ENCODE measurements around the gene CDK10.
A peak's percentile ranks its signal among the peaks of the same experiment; 100 is the strongest.

Gene CDK10

DNA sequence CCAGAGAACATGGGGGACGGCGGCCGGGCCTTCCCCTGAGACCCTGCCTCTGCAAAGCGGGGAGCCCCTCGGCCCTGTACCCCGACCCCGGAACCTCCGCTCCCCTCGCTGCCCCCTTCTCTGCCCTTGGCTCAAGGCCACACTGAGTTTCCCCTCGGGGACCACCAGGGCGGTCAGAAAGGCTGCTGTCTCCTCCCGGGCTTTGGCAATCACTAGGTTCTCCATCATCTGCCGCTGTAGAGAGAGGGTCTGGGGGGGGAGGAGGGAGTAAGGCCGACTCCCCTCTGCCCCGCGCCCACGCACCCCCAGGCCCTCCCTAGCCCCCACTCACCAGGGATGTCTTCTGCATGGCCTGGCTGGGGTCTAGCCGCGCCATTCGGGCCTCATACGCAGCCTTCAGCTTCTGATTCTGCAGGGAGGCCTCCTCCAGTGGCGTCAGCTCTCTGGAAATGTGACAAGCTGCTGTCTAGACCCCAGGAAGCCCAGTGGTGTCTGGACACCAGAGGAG, 25.8 kb downstream of the CDK10 start:
- no peak for DNase-seq (ENCODE audit: low read depth)

DNA sequence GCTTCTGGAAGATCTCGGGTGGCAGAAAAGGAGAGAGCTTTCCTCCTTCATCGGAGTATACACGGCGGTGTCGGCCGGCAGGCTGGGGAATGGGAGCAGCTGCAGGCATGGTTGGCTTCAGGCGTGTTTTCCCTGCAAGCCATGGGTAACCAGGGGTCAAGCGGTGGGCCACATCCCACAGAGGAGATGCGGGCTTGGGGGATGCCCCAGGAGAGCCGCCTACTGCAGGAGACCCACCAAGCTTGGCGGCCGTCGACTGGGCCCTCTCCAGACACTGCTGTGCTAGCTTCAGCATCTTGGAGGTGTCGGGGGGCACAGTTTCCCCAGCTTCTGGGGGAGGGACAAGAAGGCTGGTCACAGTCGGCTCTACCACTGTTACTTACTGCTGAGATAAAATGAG, 30.0 kb downstream of the CDK10 start:
- no peak for DNase-seq (ENCODE audit: low read depth)

DNA sequence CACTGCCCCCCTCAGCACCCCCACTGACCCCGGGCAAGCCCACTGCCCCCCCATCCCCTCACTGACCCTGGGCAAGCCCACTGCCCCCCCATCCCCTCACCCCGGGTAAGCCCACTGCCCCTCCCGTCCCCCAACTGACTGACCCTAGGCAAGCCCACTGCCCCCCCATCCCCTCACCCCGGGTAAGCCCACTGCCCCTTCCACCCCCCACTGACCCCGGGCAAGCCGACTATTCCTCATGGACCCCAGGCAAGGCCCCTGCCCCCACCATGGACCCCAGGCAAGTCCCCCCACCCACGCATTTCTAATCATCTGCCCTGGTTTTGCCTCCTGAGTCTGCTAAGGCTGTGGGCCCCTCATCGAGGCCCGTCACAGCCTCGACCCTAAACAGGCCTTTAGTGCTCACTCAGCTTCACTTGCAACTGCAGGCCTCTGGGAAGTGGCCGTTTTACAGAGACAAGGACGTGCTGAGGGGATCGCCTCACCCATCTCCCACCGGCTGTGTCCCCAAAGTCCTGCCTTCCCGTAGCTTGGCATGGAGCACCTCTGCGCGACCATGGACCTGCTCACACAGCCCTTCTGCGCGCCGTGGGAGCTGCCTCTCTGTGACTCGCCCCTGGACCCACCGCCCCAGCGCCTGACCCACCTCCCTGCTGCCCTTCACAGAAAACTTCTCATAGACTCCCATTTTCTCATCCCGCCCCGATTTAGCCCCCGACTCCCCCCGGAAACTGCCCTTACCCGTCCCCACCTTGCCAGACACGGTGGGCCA, 30.6 kb downstream of the CDK10 start:
- DNase-seq (ENCODE audit: low read depth), result no peak

DNA sequence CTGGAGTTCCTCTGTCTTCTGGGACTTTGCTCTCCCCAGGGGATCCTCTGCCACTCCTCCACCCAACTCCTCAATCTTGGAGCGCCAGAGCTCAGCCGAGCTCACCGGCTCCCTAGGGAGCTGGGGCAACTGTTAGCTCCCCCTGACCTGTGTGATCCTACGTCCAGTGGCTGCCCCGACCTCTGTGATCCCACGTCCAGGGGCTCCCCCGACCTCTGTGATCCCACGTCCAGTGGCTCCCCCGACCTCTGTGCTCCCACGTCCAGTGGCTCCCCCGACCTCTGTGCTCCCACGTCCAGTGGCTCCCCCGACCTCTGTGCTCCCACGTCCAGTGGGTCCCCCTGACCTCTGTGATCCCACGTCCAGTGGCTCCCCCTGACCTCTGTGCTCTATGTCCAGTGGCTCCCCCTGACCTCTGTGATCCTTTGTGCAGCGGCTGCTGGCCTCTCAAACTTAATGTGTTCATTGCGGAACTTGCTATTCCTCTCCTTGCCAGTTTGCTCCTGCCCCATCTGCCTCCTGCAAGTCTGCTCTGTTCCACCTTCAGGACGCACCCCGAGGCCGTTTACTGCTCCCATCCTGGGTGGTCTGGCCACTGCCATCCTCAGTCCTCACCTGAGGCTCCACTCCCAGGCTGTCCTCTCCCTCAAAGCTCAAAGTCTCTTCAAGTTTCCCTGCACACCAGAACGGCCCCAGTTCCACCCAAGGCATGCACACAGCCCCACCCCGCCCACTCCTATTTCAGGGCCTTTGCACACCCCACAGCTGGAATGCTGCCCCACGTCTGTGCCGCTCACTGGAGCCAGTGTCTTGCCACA, 31.4 kb downstream of the CDK10 start:
- no peak for DNase-seq (ENCODE audit: low read depth)

DNA sequence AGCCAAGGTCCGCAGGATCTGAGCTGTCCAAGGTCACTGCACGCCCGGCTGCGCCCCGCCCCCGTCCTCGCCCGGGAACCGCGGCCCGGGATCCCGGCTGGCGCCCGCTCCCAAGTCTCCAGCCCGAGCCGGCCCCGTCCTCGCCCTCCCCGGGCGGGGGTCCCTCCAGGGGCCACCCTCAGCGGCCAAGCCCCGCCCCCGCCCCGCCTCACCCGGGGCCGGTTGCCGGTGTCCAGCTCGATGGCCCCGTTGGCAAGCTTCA, 34.0 kb downstream of the CDK10 start:
- no peak for DNase-seq (ENCODE audit: low read depth)

DNA sequence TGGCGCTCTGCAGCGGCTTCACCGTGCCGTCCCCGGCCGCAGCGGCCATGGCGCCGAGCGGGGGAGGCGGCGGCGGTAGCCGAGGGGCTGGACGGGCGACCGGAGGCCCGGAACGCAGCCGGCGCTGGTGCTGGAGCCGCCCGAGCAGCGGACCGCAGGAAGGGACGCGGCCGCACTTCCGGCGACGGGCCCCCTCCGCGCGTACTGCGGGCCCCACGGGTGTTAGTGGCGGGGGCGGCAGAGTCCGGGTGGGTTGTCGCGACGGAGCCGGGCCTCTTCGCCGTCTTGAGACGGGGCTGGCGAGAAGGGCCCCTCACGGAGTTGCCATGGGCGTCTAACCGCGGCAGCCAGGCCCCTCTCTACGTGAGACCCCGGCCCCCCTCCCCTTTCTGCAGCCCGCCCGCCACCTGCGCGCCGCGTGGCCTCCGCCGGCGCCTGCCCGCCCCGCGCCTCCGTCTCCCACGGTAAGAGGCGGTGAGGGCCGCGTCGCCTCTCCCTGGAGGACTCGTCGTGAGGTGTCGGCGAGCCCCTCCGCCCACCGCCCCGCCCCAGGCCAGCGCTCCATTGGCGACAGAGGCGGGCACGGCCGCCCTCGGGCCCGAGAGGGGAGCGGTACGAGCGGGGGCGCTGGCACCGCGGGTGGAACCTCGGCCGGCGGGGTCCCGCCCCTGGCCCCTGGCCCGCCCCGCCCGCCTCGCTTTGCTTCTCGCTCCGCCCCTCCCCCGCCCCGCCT, 34.5 kb downstream of the CDK10 start, which contains the start of the genes VPS9D1 and ZNF276:
VPS9D1 (minus strand) TSS at position 86 of the 733 bp plus-strand sequence; CDS start at position 49, 37 bp downstream.
ZNF276 (plus strand) TSS at position 725 of the 733 bp plus-strand sequence. CDS start 104 bp downstream, outside the sequence.
- peak; percentile 78 for DNase-seq (ENCODE audit: low read depth)

DNA sequence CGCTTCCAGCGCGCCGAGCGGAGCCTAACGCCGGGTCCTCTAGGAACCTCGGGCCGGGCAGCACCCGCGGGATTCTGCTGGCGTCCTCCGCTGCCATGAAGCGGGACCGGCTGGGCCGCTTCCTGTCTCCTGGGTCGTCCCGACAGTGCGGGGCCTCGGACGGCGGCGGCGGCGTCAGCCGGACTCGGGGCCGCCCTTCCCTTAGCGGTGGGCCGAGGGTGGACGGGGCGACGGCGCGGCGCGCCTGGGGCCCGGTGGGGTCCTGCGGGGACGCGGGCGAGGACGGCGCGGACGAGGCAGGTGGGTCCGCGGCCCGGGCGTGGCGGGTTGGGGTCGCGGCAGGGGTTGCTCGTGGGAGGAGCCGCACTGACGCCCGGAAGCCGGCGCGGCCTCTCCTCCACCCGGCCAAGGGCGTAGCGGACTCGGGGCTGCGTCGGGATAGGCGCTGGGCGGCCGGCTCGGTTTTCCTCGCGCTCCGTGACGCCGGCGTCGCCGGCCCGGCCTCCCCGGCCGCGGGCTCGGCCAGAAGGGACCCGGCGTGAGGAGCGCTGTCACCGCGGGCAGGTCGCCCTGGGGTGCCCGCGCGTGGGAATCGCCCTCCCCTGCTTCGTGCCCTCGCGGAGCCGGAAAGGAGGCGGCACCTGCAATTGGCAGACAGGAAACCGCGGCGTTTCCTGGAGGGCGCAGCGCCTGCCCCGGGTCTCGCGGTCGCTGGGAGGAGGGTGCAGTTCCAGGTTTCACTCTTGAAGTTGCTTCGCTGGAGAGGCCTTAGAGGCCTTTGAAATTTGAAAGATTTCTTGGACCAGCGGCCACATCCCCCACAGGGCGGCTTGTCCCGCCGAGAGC, 35.3 kb downstream of the CDK10 start:
- peak; percentile 49 for DNase-seq (ENCODE audit: low read depth)

DNA sequence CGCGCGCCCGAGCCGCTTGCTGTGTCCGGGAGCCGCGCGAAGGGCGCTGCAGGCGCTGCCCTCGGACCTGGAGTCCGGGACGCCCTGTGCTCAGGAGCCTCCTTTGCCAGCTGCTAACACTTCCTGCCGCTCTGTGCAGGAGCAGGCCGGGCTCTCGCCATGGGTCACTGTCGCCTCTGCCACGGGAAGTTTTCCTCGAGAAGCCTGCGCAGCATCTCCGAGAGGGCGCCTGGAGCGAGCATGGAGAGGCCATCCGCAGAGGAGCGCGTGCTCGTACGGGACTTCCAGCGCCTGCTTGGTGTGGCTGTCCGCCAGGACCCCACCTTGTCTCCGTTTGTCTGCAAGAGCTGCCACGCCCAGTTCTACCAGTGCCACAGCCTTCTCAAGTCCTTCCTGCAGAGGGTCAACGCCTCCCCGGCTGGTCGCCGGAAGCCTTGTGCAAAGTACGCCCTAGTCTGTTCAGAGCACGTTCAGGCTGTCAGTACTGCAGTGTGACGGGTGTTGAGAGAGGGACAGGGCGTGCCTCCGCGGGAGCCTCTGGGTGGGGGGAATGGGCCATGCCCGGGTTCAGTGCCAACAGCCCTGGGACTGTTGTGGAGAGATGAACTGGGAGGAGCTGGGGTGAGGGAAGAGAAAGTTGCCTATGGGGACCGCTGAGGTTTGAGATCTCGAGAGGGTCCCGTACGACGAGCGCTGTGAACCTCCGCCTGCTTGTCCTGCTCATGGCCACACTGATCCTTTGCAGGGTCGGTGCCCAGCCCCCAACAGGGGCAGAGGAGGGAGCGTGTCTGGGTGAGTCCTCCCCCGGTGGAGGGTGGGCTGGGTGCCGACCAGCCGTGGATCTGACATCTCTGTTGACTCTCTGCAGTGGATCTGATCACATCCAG, 36.1 kb downstream of the CDK10 start:
- DNase-seq (ENCODE audit: low read depth), result peak; percentile 26

DNA sequence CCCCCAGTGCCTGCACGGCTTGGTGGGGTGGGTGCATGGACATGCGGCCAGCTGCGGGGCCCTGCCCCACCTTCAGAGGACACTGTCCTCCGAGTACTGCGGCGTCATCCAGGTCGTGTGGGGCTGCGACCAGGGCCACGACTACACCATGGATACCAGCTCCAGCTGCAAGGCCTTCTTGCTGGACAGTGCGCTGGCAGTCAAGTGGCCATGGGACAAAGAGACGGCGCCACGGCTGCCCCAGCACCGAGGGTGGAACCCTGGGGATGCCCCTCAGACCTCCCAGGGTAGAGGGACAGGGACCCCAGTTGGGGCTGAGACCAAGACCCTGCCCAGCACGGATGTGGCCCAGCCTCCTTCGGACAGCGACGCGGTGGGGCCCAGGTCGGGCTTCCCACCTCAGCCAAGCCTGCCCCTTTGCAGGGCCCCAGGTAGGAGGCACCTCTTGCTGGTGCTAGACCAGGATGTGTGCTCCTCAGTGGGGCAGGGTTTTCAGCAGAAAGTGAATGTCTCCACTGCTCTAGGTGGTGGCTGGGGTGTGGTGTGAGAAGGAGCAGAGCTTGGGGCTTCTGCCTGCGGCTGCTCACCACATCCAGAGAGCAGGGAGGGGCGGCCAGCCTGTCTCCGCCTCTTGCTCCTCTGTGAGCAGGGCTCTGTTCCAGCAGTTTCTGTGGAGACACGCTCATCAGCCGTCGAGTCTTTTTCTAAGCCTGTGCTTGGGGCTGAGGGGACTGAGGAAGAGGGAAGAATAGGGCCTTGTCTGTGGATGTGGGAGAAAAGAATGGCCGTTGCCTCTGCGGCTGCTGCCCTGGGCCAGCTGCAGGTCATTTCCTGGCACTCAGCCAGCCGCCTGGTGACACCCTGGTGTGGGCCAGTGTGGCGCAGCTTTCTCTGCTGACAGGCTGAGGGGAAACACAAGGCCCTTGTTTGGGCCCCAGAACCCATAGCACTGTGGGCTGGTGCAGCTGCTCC, 37.1 kb downstream of the CDK10 start:
- DNase-seq (ENCODE audit: low read depth), result no peak

DNA sequence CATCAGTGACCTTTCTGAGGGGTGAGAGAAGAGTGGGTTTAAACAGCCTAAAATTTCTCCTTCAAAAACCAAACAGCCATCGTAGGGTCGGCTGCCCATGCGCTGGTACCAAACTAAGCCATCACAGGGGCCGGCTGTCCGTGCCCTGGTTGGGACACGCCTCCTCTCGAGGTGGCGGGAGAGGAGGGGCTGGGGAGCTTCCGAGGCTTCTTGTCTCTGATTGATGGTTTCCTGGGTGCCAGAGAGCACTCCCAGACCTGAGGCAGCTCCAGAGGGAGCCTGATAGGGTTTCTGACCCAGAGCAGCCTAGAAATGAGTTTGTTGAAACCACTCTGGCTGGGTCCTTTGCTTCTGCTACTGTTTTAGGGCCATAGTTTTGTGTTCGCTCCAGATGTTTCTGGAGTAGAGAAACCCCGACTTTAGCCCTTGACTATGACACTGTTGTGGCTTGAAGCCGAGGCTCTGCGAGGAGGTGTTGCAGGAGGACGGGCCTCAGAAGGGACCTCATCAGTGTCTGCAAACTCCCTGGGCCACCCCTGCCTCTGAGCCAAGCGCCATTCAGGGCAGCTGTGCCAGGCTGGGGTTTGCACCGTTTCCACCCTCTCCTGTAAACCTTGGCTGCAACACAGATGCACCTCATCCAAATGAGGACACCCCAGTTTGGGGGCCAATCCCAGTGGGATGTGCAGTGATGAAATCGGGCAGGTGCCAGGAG, 41.1 kb downstream of the CDK10 start:
- no peak for DNase-seq (ENCODE audit: low read depth)

DNA sequence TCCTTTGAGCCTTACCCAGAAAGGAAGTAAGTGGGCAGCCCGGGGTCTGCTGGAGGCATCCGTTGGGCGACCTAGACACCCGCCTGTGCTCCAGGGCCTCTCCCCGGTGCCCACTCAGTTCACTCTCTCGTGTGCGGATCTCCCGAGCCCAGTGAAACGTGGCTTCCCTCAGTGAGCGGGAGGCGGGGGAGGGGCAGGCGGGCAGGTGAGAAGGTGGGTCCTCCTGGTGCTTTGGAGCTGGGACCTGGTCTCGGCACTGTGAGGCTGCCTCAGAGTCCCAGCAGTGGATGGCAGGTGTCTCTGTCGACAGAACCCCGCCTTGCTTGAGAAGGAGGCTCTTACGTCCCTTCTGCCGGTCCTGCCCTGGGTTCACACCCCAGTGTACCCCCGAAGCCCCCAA, 42.8 kb downstream of the CDK10 start:
- DNase-seq (ENCODE audit: low read depth), result no peak

DNA sequence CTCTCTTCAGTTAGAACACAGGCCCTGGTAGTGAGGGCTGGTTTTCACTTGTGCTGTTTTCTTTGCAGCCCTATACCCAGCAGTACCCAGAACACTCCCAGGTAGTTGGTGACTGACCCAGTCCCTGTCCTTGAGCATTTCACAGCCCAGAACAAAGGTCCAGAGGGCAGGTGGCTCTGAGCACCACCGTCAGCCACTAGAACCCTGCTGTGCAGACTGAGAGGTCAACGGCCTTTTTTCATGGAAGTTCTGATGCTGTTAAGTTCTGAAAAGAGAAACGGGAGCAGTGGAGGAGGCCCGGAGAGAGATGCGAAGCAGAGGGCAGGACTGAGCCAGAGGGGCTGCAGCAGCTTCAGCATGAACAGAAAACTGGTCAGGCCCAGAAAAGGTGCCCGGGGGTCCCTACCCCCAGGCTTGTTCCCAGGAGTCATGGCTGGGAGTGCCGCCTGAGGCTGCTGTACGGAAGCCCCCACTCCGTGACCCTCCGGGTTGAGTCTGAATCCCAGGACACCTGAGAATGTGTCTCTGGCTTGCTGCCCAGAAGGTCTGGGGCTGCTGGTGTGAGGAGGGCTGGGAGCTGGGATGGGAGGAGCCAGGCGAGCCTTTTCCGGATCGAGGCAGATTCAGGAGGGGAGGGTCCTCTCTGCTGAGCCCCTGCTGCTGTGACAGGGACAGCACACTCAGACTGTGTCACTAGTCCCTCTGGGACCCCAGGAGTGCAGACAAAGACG, 43.5 kb downstream of the CDK10 start:
- no peak for DNase-seq (ENCODE audit: low read depth)

DNA sequence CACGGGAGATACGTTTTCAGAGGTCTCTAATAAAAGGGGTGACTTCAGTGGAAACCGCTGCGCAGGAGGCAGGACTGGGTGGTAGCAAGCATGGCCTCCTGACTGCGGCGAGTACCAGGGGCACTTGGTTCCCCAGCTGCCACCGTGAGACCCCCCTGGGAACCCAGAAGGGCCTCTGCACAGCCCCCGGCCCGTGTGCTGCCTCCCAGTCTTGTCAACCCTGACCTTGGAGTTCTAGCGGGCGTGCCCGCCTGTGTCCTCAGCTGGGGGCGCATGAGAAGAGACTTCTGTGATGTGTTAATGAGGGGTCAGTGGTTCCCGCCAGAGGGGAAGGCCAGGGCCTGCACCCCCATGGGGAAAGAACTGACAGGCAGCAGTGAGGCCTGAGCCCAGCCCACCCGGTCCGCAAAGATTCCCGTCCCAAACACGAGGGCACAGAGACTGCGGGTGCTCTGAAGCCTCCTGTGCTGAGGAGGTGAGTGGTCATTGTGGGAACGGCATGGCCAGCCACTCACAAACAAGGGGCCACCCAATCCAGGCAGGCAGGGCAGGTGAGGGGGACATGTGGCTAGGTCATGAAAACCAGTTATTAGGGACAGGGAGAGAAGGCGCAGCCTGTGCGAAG, 44.2 kb downstream of the CDK10 start:
- no peak for DNase-seq (ENCODE audit: low read depth)

DNA sequence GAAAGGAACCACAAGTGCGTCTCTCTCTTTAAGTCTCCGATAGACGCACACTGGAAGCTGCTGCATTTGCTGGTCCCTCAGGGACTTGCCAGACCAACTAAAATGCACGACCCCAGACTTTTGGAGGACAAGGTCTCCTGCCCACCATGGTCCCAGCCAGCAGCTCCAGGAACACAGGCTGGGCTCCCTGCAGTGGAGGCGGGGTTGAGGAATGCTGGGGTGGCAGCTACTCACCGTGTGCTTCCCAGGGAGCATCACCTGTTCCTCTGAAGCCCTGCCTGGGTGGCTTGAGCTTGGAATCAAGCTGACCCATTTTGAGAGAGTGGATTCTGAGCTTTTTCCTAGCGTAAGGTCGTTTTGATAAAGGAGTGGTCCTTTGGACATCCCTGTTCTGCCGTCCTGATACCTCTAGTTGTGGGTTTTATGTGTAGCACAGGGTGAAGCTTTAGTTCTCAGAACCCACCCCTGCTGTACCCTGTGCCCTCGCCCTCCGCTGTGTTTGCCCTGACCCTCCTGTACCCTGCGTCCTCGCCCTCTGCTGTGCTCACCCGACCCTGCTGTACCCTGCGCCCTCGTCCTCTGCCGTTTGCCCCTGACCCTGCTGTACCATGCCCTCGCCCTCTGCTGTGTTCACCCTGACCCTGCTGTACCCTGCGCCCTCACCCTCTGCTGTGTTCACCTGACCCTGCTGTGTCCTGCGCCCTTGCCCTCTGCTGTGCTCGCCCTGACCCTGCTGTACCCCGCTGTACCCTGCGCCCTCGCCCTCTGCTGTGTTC, 45.8 kb downstream of the CDK10 start:
- no peak for DNase-seq (ENCODE audit: low read depth)

DNA sequence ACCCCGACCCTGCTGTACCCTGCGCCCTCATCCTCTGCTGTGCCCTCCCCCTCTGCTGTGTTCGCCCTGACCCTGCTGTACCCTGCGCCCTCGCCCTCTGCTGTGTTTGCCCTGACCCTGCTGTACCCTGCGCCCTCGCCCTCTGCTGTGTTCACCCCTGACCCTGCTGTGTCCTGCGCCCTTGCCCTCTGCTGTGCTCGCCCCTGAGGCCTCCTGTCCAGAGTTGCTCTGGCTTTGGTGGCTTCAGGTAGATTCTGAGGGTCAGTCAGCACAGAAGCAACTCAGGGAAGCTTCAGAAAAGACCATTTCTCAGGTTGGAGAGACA, 46.4 kb downstream of the CDK10 start:
- DNase-seq (ENCODE audit: low read depth), result no peak

DNA sequence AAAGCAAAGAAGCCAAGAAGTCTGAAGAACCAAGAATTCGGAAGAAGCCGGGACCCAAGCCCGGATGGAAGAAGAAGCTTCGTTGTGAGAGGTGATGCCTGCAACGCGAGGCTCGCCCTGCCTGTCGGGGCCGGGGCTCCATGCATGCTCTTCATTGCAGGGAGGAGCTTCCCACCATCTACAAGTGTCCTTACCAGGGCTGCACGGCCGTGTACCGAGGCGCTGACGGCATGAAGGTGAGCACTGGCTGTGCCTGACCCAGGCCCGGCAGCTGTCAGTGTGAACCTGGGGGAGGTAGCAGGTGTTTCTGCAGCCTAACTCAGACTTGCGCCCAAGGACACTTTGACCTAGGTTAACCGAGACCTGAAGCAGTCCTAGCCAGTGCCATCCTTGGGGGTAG, 46.8 kb downstream of the CDK10 start:
- DNase-seq (ENCODE audit: low read depth), result no peak

DNA sequence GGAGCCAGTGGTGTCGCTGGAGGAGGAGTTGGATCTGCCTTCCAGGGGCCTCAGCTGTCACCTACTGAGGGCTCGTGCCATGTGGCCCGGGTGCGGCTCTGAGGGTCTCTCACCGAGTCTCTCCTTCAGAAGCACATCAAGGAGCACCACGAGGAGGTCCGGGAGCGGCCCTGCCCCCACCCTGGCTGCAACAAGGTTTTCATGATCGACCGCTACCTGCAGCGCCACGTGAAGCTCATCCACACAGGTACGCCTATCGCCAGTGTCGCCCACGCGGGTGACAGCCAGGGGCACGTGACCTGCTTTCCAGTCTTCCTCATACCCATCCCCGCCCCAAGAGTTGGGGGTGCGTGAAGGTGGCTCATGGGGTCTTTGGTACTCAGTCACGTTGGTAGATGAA, 47.3 kb downstream of the CDK10 start:
- DNase-seq (ENCODE audit: low read depth), result no peak
